ENCODE data around the gene AP4B1.

The AP4B1 gene

GRCh38 chr1:113945329-113945728 is 40.7 kb upstream of the AP4B1 start:
- Histone ChIP-seq H3K79me1 (ENCODE audit: low read depth, low read length) (peaks cover 3% of the 10 kb centered on the region), H3K27me3 (ENCODE audit: control insufficient read depth in 3 of 3, insufficient read depth in 3 of 3, low read depth in 1 of 3, low read length in 3 of 3) (no peaks in the 10 kb centered on the region), H3K36me3 (replicated peaks in 1 of 2; ENCODE audit: control insufficient read depth in 2 of 2, insufficient read depth in 2 of 2, low read length in 2 of 2) (peaks cover 11 to 45% of the 10 kb centered on the region in 2 donors), H3K18ac (ENCODE audit: low read length) (no peak overlapping the region), H3K4me3 (ENCODE audit: low read length in 2 of 2) (no peak overlapping the region), H3K4ac (ENCODE audit: low read length) (no peak overlapping the region), H3K4me2 (ENCODE audit: insufficient read depth, low read length, poor library complexity, severe bottlenecking) (no peak overlapping the region), H3K23ac (ENCODE audit: low read depth, low read length, poor library complexity) (no peak overlapping the region), H3K9ac (ENCODE audit: low read depth, low read length, poor library complexity) (no peak overlapping the region), H2BK15ac (ENCODE audit: low read length) (no peak overlapping the region), H2AK5ac (ENCODE audit: low read depth, low read length) (no peak overlapping the region), H2BK120ac (ENCODE audit: low read depth, low read length) (no peak overlapping the region), H3K4me1 (ENCODE audit: control insufficient read depth in 2 of 2, insufficient read depth in 1 of 2, low read depth in 1 of 2, low read length in 2 of 2) (no peaks in the 10 kb centered on the region), H3K27ac (replicated peaks; ENCODE audit: low read length) (no peak overlapping the region), H2BK5ac (ENCODE audit: low read length) (no peak overlapping the region), H3K14ac (ENCODE audit: low read length) (no peak overlapping the region), H2AFZ (ENCODE audit: low read length) (no peak overlapping the region), H2BK12ac (ENCODE audit: low read length) (no peak overlapping the region), H3K9me3 (replicated peaks in 1 of 2; ENCODE audit: control insufficient read depth in 2 of 2, insufficient read depth in 1 of 2, low read depth in 1 of 2, low read length in 2 of 2) (peaks cover 0 to 19% of the 10 kb centered on the region in 2 donors), H4K91ac (ENCODE audit: low read depth, low read length, poor library complexity) (no peak overlapping the region), H4K8ac (ENCODE audit: low read depth, low read length) (no peak overlapping the region)
- no peak for DNase-seq (ENCODE audit: low spot score)
- WGBS, 2 donors (ENCODE audit: extremely low coverage in 2 of 2, insufficient read length in 2 of 2, insufficient replicate concordance in 1 of 2), result no CpG with 5 or more reads among the region's 1 CpG

GRCh38 chr1:113943028-113943811 is 38.6 kb upstream of the AP4B1 start:
- Histone ChIP-seq H2AK5ac (ENCODE audit: low read depth, low read length) (no peak overlapping the region), H3K9ac (ENCODE audit: low read depth, low read length, poor library complexity) (no peak overlapping the region), H3K36me3 (replicated peaks in 1 of 2; ENCODE audit: control insufficient read depth in 2 of 2, insufficient read depth in 2 of 2, low read length in 2 of 2) (peaks cover 12 to 48% of the 10 kb centered on the region in 2 donors), H2AFZ (ENCODE audit: low read length) (no peak overlapping the region), H3K4me2 (ENCODE audit: insufficient read depth, low read length, poor library complexity, severe bottlenecking) (no peak overlapping the region), H3K18ac (ENCODE audit: low read length) (no peak overlapping the region), H3K27me3 (ENCODE audit: control insufficient read depth in 3 of 3, insufficient read depth in 3 of 3, low read depth in 1 of 3, low read length in 3 of 3) (no peaks in the 10 kb centered on the region), H2BK5ac (ENCODE audit: low read length) (no peak overlapping the region), H3K14ac (ENCODE audit: low read length) (no peak overlapping the region), H4K91ac (ENCODE audit: low read depth, low read length, poor library complexity) (no peak overlapping the region), H3K4ac (ENCODE audit: low read length) (no peak overlapping the region), H2BK12ac (ENCODE audit: low read length) (no peak overlapping the region), H4K8ac (ENCODE audit: low read depth, low read length) (no peak overlapping the region), H3K4me3 (ENCODE audit: low read length in 2 of 2) (no peak overlapping the region), H3K79me1 (ENCODE audit: low read depth, low read length) (peaks cover 3% of the 10 kb centered on the region), H2BK120ac (ENCODE audit: low read depth, low read length) (no peak overlapping the region), H3K4me1 (ENCODE audit: control insufficient read depth in 2 of 2, insufficient read depth in 1 of 2, low read depth in 1 of 2, low read length in 2 of 2) (no peaks in the 10 kb centered on the region), H3K23ac (ENCODE audit: low read depth, low read length, poor library complexity) (no peak overlapping the region), H3K27ac (replicated peaks; ENCODE audit: low read length) (no peak overlapping the region), H3K9me3 (replicated peaks in 1 of 2; ENCODE audit: control insufficient read depth in 2 of 2, insufficient read depth in 1 of 2, low read depth in 1 of 2, low read length in 2 of 2) (peaks cover 0 to 19% of the 10 kb centered on the region in 2 donors), H2BK15ac (ENCODE audit: low read length) (no peak overlapping the region)
- DNase-seq (ENCODE audit: low spot score), result no peak

GRCh38 chr1:113942527-113942926 is 37.9 kb upstream of the AP4B1 start:
- Histone ChIP-seq H3K27me3 (ENCODE audit: control insufficient read depth in 3 of 3, insufficient read depth in 3 of 3, low read depth in 1 of 3, low read length in 3 of 3) (no peaks in the 10 kb centered on the region), H3K36me3 (replicated peaks in 1 of 2; ENCODE audit: control insufficient read depth in 2 of 2, insufficient read depth in 2 of 2, low read length in 2 of 2) (peaks cover 12 to 48% of the 10 kb centered on the region in 2 donors), H3K14ac (ENCODE audit: low read length) (no peak overlapping the region), H3K4ac (ENCODE audit: low read length) (no peak overlapping the region), H3K27ac (replicated peaks; ENCODE audit: low read length) (no peak overlapping the region), H3K4me2 (ENCODE audit: insufficient read depth, low read length, poor library complexity, severe bottlenecking) (no peak overlapping the region), H2BK15ac (ENCODE audit: low read length) (no peak overlapping the region), H4K8ac (ENCODE audit: low read depth, low read length) (no peak overlapping the region), H3K9me3 (replicated peaks in 1 of 2; ENCODE audit: control insufficient read depth in 2 of 2, insufficient read depth in 1 of 2, low read depth in 1 of 2, low read length in 2 of 2) (peaks cover 0 to 19% of the 10 kb centered on the region in 2 donors), H3K4me3 (ENCODE audit: low read length in 2 of 2) (no peak overlapping the region), H4K91ac (ENCODE audit: low read depth, low read length, poor library complexity) (no peak overlapping the region), H3K4me1 (ENCODE audit: control insufficient read depth in 2 of 2, insufficient read depth in 1 of 2, low read depth in 1 of 2, low read length in 2 of 2) (no peaks in the 10 kb centered on the region), H2BK5ac (ENCODE audit: low read length) (no peak overlapping the region), H2AFZ (ENCODE audit: low read length) (no peak overlapping the region), H2BK12ac (ENCODE audit: low read length) (no peak overlapping the region), H3K79me1 (ENCODE audit: low read depth, low read length) (peaks cover 6% of the 10 kb centered on the region), H3K9ac (ENCODE audit: low read depth, low read length, poor library complexity) (no peak overlapping the region), H2AK5ac (ENCODE audit: low read depth, low read length) (no peak overlapping the region), H3K18ac (ENCODE audit: low read length) (no peak overlapping the region), H2BK120ac (ENCODE audit: low read depth, low read length) (no peak overlapping the region), H3K23ac (ENCODE audit: low read depth, low read length, poor library complexity) (no peak overlapping the region)
- no peak for DNase-seq (ENCODE audit: low spot score)

DNA sequence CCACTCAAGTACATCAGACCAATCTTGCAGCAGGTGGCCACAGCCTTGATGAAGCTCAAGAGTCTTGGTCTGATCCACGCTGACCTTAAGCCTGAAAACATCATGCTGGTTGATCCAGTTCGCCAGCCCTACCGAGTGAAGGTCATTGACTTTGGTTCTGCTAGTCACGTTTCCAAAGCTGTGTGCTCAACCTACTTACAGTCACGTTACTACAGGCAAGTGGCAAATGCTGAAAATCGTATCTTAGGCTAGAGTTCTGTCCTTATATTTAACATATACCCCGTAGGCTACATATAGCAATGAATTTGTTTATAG is 36.6 kb upstream of the AP4B1 start:
- H2BK12ac ChIP-seq (ENCODE audit: low read length), result no peak overlapping the region
- no peak overlapping the region for H3K14ac ChIP-seq (ENCODE audit: low read length)
- no CpG with 5 or more reads among the region's 7 CpGs for WGBS, 2 donors (ENCODE audit: extremely low coverage in 2 of 2, insufficient read length in 2 of 2, insufficient replicate concordance in 1 of 2)
- no peak overlapping the region for H3K4ac ChIP-seq (ENCODE audit: low read length)
- no peak overlapping the region for H3K4me3 ChIP-seq (ENCODE audit: low read length in 2 of 2)
- peaks cover 12 to 48% of the 10 kb centered on the region in 2 donors for H3K36me3 ChIP-seq (replicated peaks in 1 of 2; ENCODE audit: control insufficient read depth in 2 of 2, insufficient read depth in 2 of 2, low read length in 2 of 2)
- no peak overlapping the region for H2AK5ac ChIP-seq (ENCODE audit: low read depth, low read length)
- H4K91ac ChIP-seq (ENCODE audit: low read depth, low read length, poor library complexity), result no peak overlapping the region
- no peak overlapping the region for H2BK5ac ChIP-seq (ENCODE audit: low read length)
- no peaks in the 10 kb centered on the region for H3K27me3 ChIP-seq (ENCODE audit: control insufficient read depth in 3 of 3, insufficient read depth in 3 of 3, low read depth in 1 of 3, low read length in 3 of 3)
- H3K79me1 ChIP-seq (ENCODE audit: low read depth, low read length), result peaks cover 6% of the 10 kb centered on the region
- H2BK120ac ChIP-seq (ENCODE audit: low read depth, low read length), result no peak overlapping the region
- no peak overlapping the region for H3K27ac ChIP-seq (replicated peaks; ENCODE audit: low read length)
- H2AFZ ChIP-seq (ENCODE audit: low read length), result no peak overlapping the region
- no peak overlapping the region for H2BK15ac ChIP-seq (ENCODE audit: low read length)
- no peak overlapping the region for H3K18ac ChIP-seq (ENCODE audit: low read length)
- H3K4me2 ChIP-seq (ENCODE audit: insufficient read depth, low read length, poor library complexity, severe bottlenecking), result no peak overlapping the region
- no peak overlapping the region for H3K23ac ChIP-seq (ENCODE audit: low read depth, low read length, poor library complexity)
- no peak overlapping the region for H4K8ac ChIP-seq (ENCODE audit: low read depth, low read length)
- DNase-seq (ENCODE audit: low spot score), result no peak
- no peak overlapping the region for H3K9ac ChIP-seq (ENCODE audit: low read depth, low read length, poor library complexity)
- H3K4me1 ChIP-seq (ENCODE audit: control insufficient read depth in 2 of 2, insufficient read depth in 1 of 2, low read depth in 1 of 2, low read length in 2 of 2), result no peaks in the 10 kb centered on the region
- H3K9me3 ChIP-seq (replicated peaks in 1 of 2; ENCODE audit: control insufficient read depth in 2 of 2, insufficient read depth in 1 of 2, low read depth in 1 of 2, low read length in 2 of 2), result peaks cover 0 to 19% of the 10 kb centered on the region in 2 donors

Measured in neuronal stem cell (in vitro differentiated cells).